Hepatocyte (in vitro differentiated cells): Measurements from ENCODE around the gene TMEM144. TPM values are rescaled to one million over a fixed set of nuclear protein-coding genes. Genes with fewer than 3 reads are reported as not detected.

Experiments
- DNase-seq: peaks from one replicate; pipeline ENCODE4 v3.0.0-alpha.2; 2016; ENCODE audit warnings: low spot score
- H2AFZ ChIP-seq: fragments of 200-600 bp; sonication (generic); 2 replicates; pipeline ENCODE4 v1.6.0; 2016; ENCODE audit warnings: antibody characterized with exemption, mild to moderate bottlenecking
- H3K27ac ChIP-seq: fragments of 200-600 bp; sonication (generic); 2 replicates; pipeline ENCODE4 v1.5.1; 2016; ENCODE audit warnings: mild to moderate bottlenecking
- H3K27me3 ChIP-seq: fragments of 200-600 bp; sonication (generic); 2 replicates; pipeline ENCODE4 v1.6.1; 2016
- H3K36me3 ChIP-seq: fragments of 200-600 bp; sonication (generic); replicated peaks from 2 replicates; pipeline ENCODE4 v1.5.1; 2016; ENCODE audit warnings: low read depth; ENCODE audit not compliant: insufficient read depth
- H3K4me1 ChIP-seq: fragments of 200-600 bp; sonication (generic); 2 replicates; pipeline ENCODE4 v1.5.1; 2016; ENCODE audit warnings: mild to moderate bottlenecking, moderate library complexity; ENCODE audit not compliant: insufficient read depth
- H3K4me2 ChIP-seq: fragments of 200-600 bp; sonication (generic); 2 replicates; pipeline ENCODE4 v1.6.0; 2016
- H3K4me3 ChIP-seq: fragments of 200-600 bp; sonication (generic); 2 replicates; pipeline ENCODE4 v1.5.1; 2016; ENCODE audit warnings: mild to moderate bottlenecking
- H3K79me2 ChIP-seq: fragments of 200-600 bp; sonication (generic); 2 replicates; pipeline ENCODE4 v1.6.0; 2017; ENCODE audit warnings: mild to moderate bottlenecking
- H3K9me2 ChIP-seq: fragments of 200-600 bp; sonication (generic); replicated peaks from 2 replicates; pipeline ENCODE4 v1.6.0; 2017; ENCODE audit warnings: mild to moderate bottlenecking; ENCODE audit not compliant: insufficient read depth
- H3K9me3 ChIP-seq: fragments of 200-600 bp; sonication (generic); 2 replicates; pipeline ENCODE4 v1.5.1; 2016; ENCODE audit warnings: low read depth, mild to moderate bottlenecking
- H4K20me1 ChIP-seq: fragments of 200-600 bp; sonication (generic); 2 replicates; pipeline ENCODE4 v1.6.0; 2016; ENCODE audit warnings: mild to moderate bottlenecking; ENCODE audit not compliant: insufficient read depth, poor library complexity, severe bottlenecking
- EZH2 ChIP-seq: fragments of 200-600 bp; sonication (generic); IDR thresholded peaks from 2 replicates; pipeline ENCODE4 v1.6.1; 2016; ENCODE audit warnings: antibody characterized with exemption, mild to moderate bottlenecking, borderline replicate concordance
- EZH2phosphoT487 ChIP-seq: fragments of 200-600 bp; sonication (generic); IDR thresholded peaks from one replicate; pipeline ENCODE4 v1.6.1; 2018; ENCODE audit warnings: antibody characterized with exemption, mild to moderate bottlenecking, low read depth, moderate library complexity; ENCODE audit not compliant: unreplicated experiment, severe bottlenecking
- WGBS: methylation state at CpG from one replicate; pipeline ENCODE4 v1.1.6; 2016; ENCODE audit warnings: low lambda C conversion rate; ENCODE audit errors: missing lambda C conversion rate; 5-methylcytosine and 5-hydroxymethylcytosine counted together
- polyA plus RNA-seq: library from polyadenylated mRNA; unstranded; fragments of >200 nt; fragmentation: Nextera tagmentation; extraction: Ambion mirVana; gene quantifications from 2 replicates; pipeline ENCODE4 v1.2.1, GENCODE V29; 2016
- total RNA-seq: library from RNA; depleted of rRNA; stranded (reverse); fragments of >200 nt; gene quantifications from 2 replicates; pipeline ENCODE4 v1.2.3, GENCODE V29; 2014
- TF ChIP-seq, protein P1 (sequence below): fragments of 200-600 bp; sonication (generic); IDR thresholded peaks from 2 replicates; pipeline ENCODE4 v1.5.1; 2016; ENCODE audit warnings: antibody characterized with exemption, mild to moderate bottlenecking; ENCODE audit not compliant: poor library complexity

Gene TMEM144
- total and polyA plus RNA-seq, 2 experiments from 2014 or later = 17.5 to 58.9 TPM

GRCh38 chr4:158238575-158238974 lies 28.3 kb downstream of the TMEM144 start:
- Histone ChIP-seq H3K36me3 (no peaks in the 10 kb centered on the region), H3K4me1 (no peaks in the 10 kb centered on the region), H4K20me1 (no peaks in the 10 kb centered on the region), H3K4me2 (no peak overlapping the region), H3K4me3 (no peak overlapping the region), H3K9me2 (no peaks in the 10 kb centered on the region), H3K79me2 (no peaks in the 10 kb centered on the region), H3K9me3 (no peaks in the 10 kb centered on the region), H3K27ac (no peak overlapping the region), H3K27me3 (no peaks in the 10 kb centered on the region), H2AFZ (no peak overlapping the region)
- no peak for DNase-seq
- TF ChIP-seq EZH2phosphoT487 (no peak), EZH2 (no peak)
- TF ChIP-seq, protein P1, sequence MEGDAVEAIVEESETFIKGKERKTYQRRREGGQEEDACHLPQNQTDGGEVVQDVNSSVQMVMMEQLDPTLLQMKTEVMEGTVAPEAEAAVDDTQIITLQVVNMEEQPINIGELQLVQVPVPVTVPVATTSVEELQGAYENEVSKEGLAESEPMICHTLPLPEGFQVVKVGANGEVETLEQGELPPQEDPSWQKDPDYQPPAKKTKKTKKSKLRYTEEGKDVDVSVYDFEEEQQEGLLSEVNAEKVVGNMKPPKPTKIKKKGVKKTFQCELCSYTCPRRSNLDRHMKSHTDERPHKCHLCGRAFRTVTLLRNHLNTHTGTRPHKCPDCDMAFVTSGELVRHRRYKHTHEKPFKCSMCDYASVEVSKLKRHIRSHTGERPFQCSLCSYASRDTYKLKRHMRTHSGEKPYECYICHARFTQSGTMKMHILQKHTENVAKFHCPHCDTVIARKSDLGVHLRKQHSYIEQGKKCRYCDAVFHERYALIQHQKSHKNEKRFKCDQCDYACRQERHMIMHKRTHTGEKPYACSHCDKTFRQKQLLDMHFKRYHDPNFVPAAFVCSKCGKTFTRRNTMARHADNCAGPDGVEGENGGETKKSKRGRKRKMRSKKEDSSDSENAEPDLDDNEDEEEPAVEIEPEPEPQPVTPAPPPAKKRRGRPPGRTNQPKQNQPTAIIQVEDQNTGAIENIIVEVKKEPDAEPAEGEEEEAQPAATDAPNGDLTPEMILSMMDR = no peak
- WGBS = 97% methylated on average over 1 of the region's 1 CpG

- H4K20me1 ChIP-seq = no peaks in the 10 kb centered on the region
- no peak overlapping the region for H3K4me3 ChIP-seq
- H3K36me3 ChIP-seq = no peaks in the 10 kb centered on the region
- no peaks in the 10 kb centered on the region for H3K9me3 ChIP-seq
- TF ChIP-seq, protein P1 = no peak
- H3K27me3 ChIP-seq = no peaks in the 10 kb centered on the region
- H3K4me1 ChIP-seq = no peaks in the 10 kb centered on the region
- WGBS = 89% methylated on average over 2 of the region's 2 CpGs
- no peak overlapping the region for H3K4me2 ChIP-seq
- H3K27ac ChIP-seq = no peak overlapping the region
- DNase-seq = no peak
- no peaks in the 10 kb centered on the region for H3K79me2 ChIP-seq
- no peak overlapping the region for H2AFZ ChIP-seq
- no peaks in the 10 kb centered on the region for H3K9me2 ChIP-seq
Observed at GRCh38 chr4:158239196-158239595, 28.9 kb downstream of the TMEM144 start.

DNA sequence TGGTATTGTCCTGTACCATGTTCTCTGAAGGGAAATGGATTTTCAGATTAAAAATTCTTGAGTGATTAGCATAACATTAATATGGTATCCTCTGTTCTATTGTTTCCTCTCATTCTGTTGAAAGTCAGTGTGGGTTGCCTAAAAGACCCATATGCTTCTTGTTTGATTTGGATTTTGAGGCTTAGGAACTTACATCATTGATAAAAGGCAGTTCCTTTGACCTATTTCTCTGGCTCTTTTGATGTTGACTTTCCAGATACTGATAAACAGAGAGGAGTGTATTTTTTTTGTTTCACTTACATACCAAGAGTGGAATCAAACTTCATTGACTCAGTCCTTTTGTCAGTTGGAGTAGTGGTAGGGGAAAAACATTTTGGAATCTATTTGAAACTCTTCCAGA lies 32.8 kb downstream of the TMEM144 start:
- no peak overlapping the region for H3K4me2 ChIP-seq
- H2AFZ ChIP-seq = no peak overlapping the region

More for the DNA sequence above, 32.8 kb downstream of the TMEM144 start:
- Histone ChIP-seq H3K4me1 (no peaks in the 10 kb centered on the region), H3K27me3 (no peaks in the 10 kb centered on the region), H3K79me2 (no peaks in the 10 kb centered on the region), H4K20me1 (no peaks in the 10 kb centered on the region), H3K4me3 (no peak overlapping the region), H3K9me2 (no peaks in the 10 kb centered on the region), H3K27ac (no peak overlapping the region), H3K36me3 (no peaks in the 10 kb centered on the region), H3K9me3 (no peaks in the 10 kb centered on the region)
- DNase-seq = no peak
- no peak for TF ChIP-seq EZH2phosphoT487
- no peak for TF ChIP-seq EZH2
- TF ChIP-seq, protein P1 = no peak
